Gastroesophageal sphincter (tissue), 4 donors: ENCODE results near the gene MICU1. TPM values are rescaled to one million over a fixed set of nuclear protein-coding genes. Genes with fewer than 3 reads are reported as not detected.
A peak's percentile ranks its signal among the peaks of the same experiment; 100 is the strongest.
"Not testable (repeated sequence)": the region's sequence is repeated elsewhere in the genome, so short reads cannot be mapped to it uniquely, and the experiment has no call there.

Experiments
- ATAC-seq: fragments of 150-250 bp; one replicate; pipeline ENCODE4 v1.9.1; 2016; ENCODE audit warnings: mild to moderate bottlenecking, moderate library complexity
- H3K27ac ChIP-seq, 4 donors: fragments of 200-600 bp; sonication (generic) in 3 of 4; 1 replicate in 3 of 4; 2 replicates in 1 of 4; pipeline ENCODE4 v1.5.1; 2016 to 2019
- H3K27me3 ChIP-seq: fragments of 200-600 bp; sonication (generic); one replicate; pipeline ENCODE4 v1.5.1; 2019
- H3K36me3 ChIP-seq, 2 donors: fragments of 200-600 bp; sonication (generic); one replicate each; pipeline ENCODE4 v1.5.1; 2019; ENCODE audit warnings: control low read depth in 1 of 2
- H3K4me1 ChIP-seq, 3 donors: fragments of 200-600 bp; sonication (generic); 1 replicate in 2 of 3; 2 replicates in 1 of 3; pipeline ENCODE4 v1.5.1; 2016 to 2019; ENCODE audit warnings: control low read depth in 2 of 3
- H3K4me3 ChIP-seq, 2 donors: fragments of 200-600 bp; sonication (generic); one replicate each; pipeline ENCODE4 v1.5.1; 2019; ENCODE audit warnings: mild to moderate bottlenecking in 1 of 2, moderate library complexity in 1 of 2
- H3K9me3 ChIP-seq, 3 donors: fragments of 200-600 bp; sonication (generic); one replicate each; pipeline ENCODE4 v1.5.1; 2017 to 2019; ENCODE audit warnings: control low read depth in 2 of 3
- EP300 ChIP-seq: sonication (generic); formaldehyde crosslinking; IDR thresholded peaks from one replicate; pipeline ENCODE4 v1.6.1; 2017; ENCODE audit warnings: antibody characterized with exemption, mild to moderate bottlenecking
- POLR2A ChIP-seq, 2 donors: fragments of 450-650 bp; IDR thresholded peaks; one replicate each; pipeline ENCODE4 v1.6.1; 2017; ENCODE audit warnings: antibody characterized with exemption in 2 of 2, mild to moderate bottlenecking in 2 of 2, moderate library complexity in 1 of 2
- POLR2AphosphoS5 ChIP-seq: sonication (generic); formaldehyde crosslinking; IDR thresholded peaks from one replicate; pipeline ENCODE4 v1.6.1; 2017; ENCODE audit warnings: antibody characterized with exemption
- WGBS, 2 donors: methylation state at CpG; one replicate each; pipeline ENCODE4 v1.1.5; 2018; ENCODE audit warnings: low coverage in 1 of 2; 5-methylcytosine and 5-hydroxymethylcytosine counted together
- total RNA-seq, 4 donors: library from RNA; depleted of rRNA; stranded (reverse); fragments of >200 nt; gene quantifications; one replicate each; pipeline ENCODE4 v1.1.0, GENCODE V29; 2016
- TF ChIP-seq, protein P1 (sequence below), 4 experiments: fragments of 200-600 bp in 2 of 4; fragments of 450-650 bp in 2 of 4; sonication (generic) in 1 of 4; IDR thresholded peaks; one replicate each; pipeline ENCODE4 v1.5.1; 2017 to 2019; ENCODE audit warnings: antibody characterized with exemption in 4 of 4, mild to moderate bottlenecking in 2 of 4, moderate library complexity in 2 of 4

Gene MICU1, protein sequence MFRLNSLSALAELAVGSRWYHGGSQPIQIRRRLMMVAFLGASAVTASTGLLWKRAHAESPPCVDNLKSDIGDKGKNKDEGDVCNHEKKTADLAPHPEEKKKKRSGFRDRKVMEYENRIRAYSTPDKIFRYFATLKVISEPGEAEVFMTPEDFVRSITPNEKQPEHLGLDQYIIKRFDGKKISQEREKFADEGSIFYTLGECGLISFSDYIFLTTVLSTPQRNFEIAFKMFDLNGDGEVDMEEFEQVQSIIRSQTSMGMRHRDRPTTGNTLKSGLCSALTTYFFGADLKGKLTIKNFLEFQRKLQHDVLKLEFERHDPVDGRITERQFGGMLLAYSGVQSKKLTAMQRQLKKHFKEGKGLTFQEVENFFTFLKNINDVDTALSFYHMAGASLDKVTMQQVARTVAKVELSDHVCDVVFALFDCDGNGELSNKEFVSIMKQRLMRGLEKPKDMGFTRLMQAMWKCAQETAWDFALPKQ
- total RNA-seq: 10 to 100 TPM; 37.5 to 42.2 (median 40.8) TPM

DNA sequence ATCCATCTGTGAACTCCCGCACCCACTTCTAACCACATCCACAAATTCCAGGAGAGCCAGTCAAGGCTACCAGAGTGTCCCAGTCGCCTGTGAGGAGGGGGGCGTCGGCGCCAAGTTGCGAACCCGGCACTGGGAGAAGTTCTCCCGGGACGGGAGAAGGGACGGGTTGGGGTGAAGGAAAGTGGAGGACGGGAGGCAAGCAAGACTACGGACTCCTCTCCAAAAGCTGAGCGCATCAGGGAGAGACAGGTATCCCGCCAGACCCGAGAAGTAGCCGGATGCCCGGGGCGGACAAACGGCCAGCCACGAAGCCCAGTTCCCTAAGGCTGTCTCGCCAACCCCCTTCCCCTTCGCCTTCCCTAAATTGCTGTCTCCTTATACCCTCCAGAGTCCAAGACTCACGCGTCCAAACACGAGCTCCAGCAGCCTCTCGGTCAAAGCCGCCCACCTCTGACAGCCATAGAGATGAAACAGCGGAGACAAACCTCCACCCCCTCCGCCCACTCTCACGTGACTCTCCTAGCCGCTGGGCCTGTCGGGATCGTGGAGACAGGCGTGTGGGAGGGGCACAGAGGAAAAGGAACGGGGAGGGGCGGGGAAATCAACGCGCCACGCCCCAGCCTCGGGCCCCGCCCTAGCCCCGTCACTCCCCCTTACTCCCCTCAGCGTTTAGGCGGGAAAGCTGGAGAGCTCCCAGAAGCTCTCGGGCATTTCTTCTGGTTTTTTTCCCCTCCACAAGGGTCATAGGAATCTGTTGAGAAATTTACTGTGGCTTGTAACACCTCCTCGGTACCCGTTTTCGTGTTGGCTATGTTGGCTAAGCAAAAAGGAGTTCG is at the start of gene MICU1:
Gene MICU1 (minus strand): TSS at position 472 of the 836 bp plus-strand sequence. CDS start 59,286 bp downstream, outside the sequence.
- Histone ChIP-seq H3K9me3 (no peaks in the 10 kb centered on the region), H3K27ac (peak within 1 kb of the TSS; percentile 52 to 92 (median 86)), H3K27me3 (no peaks in the 10 kb centered on the region), H3K36me3 (peaks cover 0 to 4% of the 10 kb centered on the region in 2 donors), H3K4me1 (peaks cover 0 to 29% (median 6%) of the 10 kb centered on the region in 3 donors), H3K4me3 (peak within 1 kb of the TSS; percentile 67 to 87)
- WGBS, 2 donors: 0% methylated on average over 13 to 25 of the region's 49 CpGs
- peak; percentile 99 for ATAC-seq
- TF ChIP-seq POLR2AphosphoS5 (peak; percentile 86), POLR2A (IDR thresholded peaks at IDR 0.05) (peak; percentile 57 to 62), EP300 (no peak)
- TF ChIP-seq, protein P1, sequence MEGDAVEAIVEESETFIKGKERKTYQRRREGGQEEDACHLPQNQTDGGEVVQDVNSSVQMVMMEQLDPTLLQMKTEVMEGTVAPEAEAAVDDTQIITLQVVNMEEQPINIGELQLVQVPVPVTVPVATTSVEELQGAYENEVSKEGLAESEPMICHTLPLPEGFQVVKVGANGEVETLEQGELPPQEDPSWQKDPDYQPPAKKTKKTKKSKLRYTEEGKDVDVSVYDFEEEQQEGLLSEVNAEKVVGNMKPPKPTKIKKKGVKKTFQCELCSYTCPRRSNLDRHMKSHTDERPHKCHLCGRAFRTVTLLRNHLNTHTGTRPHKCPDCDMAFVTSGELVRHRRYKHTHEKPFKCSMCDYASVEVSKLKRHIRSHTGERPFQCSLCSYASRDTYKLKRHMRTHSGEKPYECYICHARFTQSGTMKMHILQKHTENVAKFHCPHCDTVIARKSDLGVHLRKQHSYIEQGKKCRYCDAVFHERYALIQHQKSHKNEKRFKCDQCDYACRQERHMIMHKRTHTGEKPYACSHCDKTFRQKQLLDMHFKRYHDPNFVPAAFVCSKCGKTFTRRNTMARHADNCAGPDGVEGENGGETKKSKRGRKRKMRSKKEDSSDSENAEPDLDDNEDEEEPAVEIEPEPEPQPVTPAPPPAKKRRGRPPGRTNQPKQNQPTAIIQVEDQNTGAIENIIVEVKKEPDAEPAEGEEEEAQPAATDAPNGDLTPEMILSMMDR (IDR thresholded peaks at IDR 0.05): no peak

DNA sequence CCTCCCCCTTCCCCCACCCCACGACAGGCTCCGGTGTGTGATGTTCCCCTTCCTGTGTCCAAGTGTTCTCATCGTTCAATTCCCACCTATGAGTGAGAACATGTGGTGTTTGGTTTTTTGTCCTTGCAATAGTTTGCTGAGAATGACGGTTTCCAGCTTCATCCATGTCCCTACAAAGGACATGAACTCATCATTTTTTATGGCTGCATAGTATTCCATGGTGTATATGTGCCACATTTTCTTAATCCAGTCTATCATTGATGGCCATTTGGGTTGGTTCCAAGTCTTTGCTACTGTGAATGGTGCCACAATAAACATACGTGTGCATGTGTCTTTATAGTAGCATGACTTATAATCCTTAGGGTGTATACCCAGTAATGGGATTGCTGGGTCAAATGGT is 48.3 kb upstream of the MICU1 start:
- not testable (repeated sequence) for H3K36me3 ChIP-seq, H3K4me1 ChIP-seq, H3K27me3 ChIP-seq, H3K9me3 ChIP-seq, H3K4me3 ChIP-seq, ATAC-seq, H3K27ac ChIP-seq
- WGBS, 2 donors: 86 to 91% methylated on average over 3 to 5 of the region's 5 CpGs

DNA sequence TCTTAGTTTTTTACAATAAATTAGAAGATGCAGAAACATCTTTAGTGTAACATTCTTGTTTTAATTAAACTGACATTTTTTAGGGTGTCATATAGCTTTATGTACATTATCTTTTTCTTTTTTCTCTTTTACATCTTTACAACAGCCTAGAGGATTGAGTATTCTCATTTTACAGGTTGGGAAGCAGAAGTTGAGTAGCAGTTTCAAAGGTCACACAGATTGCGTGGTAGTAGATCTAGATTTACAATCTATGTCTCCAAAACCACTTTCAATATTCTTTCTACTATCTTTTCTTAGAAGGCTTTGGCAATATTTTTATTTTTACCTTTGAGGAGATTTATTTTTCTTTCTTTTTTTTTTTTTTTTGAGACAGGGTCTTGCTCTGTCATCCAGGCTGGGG is 47.4 kb upstream of the MICU1 start:
- H3K27me3 ChIP-seq: no peaks in the 10 kb centered on the region
- H3K9me3 ChIP-seq: no peaks in the 10 kb centered on the region
- H3K4me1 ChIP-seq: no peaks in the 10 kb centered on the region
- ATAC-seq: no peak
- 100% methylated on average over 1 of the region's 1 CpG for WGBS, 2 donors
- no peak overlapping the region for H3K4me3 ChIP-seq
- no peaks in the 10 kb centered on the region for H3K36me3 ChIP-seq
- no peak overlapping the region for H3K27ac ChIP-seq
- no peak for TF ChIP-seq POLR2AphosphoS5
- no peak for TF ChIP-seq POLR2A (IDR thresholded peaks at IDR 0.05)
- TF ChIP-seq, protein P1 (IDR thresholded peaks at IDR 0.05): no peak
- TF ChIP-seq EP300: no peak

DNA sequence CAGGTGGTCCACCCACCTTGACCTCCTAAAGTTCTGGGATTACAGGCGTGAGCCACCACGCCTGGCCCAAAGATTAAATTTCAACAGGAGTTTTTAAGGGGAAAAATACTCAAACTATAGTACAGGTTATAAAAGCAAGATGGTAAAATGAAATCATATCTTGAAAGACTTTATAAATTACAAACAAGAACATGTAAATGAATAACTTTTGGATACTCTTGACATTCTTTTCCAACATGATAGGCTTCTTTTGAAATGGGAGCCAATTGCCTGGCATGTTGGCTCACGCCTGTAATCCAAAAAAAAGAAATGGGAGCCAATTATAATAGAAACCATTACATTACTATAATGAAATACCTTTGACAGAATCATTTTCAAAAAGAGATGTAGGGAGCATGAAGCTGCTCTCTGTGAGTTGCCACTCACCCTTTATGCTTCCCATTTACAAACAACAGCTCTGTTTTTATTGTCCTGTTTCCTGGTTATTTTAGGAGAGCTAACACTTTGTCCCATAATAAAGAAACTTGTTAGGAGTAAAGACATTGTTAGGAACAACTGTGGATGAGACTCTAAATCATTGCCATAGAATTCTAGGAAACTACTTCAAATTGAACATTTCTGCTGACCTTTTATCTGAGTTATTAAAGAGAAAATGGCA is 41.5 kb upstream of the MICU1 start:
- WGBS, 2 donors: 88 to 93% methylated on average over 1 to 3 of the region's 3 CpGs
- no peak overlapping the region for H3K4me3 ChIP-seq
- no peaks in the 10 kb centered on the region for H3K4me1 ChIP-seq
- no peak for ATAC-seq
- no peaks in the 10 kb centered on the region for H3K9me3 ChIP-seq
- H3K27ac ChIP-seq: no peak overlapping the region
- no peaks in the 10 kb centered on the region for H3K27me3 ChIP-seq
- no peaks in the 10 kb centered on the region for H3K36me3 ChIP-seq
- TF ChIP-seq EP300 (no peak), POLR2AphosphoS5 (no peak), POLR2A (IDR thresholded peaks at IDR 0.05) (no peak)
- TF ChIP-seq, protein P1 (IDR thresholded peaks at IDR 0.05): no peak

DNA sequence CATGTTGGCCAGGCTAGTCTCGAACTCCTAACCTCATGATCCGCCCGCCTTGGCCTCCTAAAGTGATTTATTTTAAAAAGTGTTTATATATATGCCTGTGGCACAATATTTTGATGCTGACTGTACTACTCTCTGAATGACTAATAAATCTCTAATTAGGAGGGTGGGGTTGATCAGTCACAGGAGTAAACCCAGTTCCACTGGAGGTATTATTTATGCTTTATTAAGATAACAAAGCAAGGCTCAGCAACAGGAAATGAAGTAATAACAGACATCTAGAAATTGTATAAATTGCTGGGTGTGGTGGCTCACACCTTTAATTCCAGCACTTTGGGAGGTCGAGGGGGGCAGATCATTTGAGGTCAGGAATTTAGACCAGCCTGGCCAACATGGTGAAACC is 40.0 kb upstream of the MICU1 start:
- Histone ChIP-seq H3K27ac (no peak overlapping the region), H3K27me3 (no peaks in the 10 kb centered on the region), H3K4me1 (no peaks in the 10 kb centered on the region), H3K9me3 (no peaks in the 10 kb centered on the region), H3K4me3 (no peak overlapping the region), H3K36me3 (no peaks in the 10 kb centered on the region)
- no peak for TF ChIP-seq POLR2AphosphoS5
- TF ChIP-seq POLR2A (IDR thresholded peaks at IDR 0.05): no peak
- TF ChIP-seq, protein P1 (IDR thresholded peaks at IDR 0.05): no peak
- no peak for ATAC-seq
- 80 to 87% methylated on average over 4 of the region's 4 CpGs for WGBS, 2 donors
